A673 (cell line): ENCODE measurements around the gene GRIK3. TPM values are rescaled to one million over a fixed set of nuclear protein-coding genes. Genes with fewer than 3 reads are reported as not detected.

Source experiments
- BruUV-seq: library from RNA; stranded (reverse); fragments of 400-500 nt; replicated peaks from 2 replicates; lab custom pipeline; 2021; lab: Mats Ljungman, UMichigan
- CTCF ChIA-PET: fragments of 300-600 bp; sonication (Branson Sonifier 250); formaldehyde crosslinking; loops from one replicate; lab custom pipeline; 2022; ENCODE audit warnings: antibody characterized with exemption; lab: Charles Lee
- POLR2A ChIA-PET: fragments of 300-600 bp; sonication (Branson Sonifier 250); formaldehyde crosslinking; loops from one replicate; lab custom pipeline; 2022; ENCODE audit warnings: antibody characterized with exemption; ENCODE audit not compliant: low non-redundant PET; lab: Charles Lee
- DNase-seq: peaks from one replicate; pipeline ENCODE4 v3.0.0-alpha.2; 2015; ENCODE audit warnings: low spot score
- H3K27ac ChIP-seq: fragments of 200-600 bp; sonication (generic); 2 replicates; pipeline ENCODE4 v1.5.1; 2016; ENCODE audit warnings: mixed run types, low read depth, mild to moderate bottlenecking, mixed read lengths, antibody characterized with exemption, low read length; ENCODE audit not compliant: poor library complexity, severe bottlenecking
- H3K27me3 ChIP-seq: fragments of 200-600 bp; sonication (generic); replicated peaks from 2 replicates; pipeline ENCODE4 v1.6.1; 2017; ENCODE audit warnings: mixed run types, low read depth, mild to moderate bottlenecking, mixed read lengths, antibody characterized with exemption, low read length; ENCODE audit not compliant: insufficient read depth, poor library complexity
- H3K36me3 ChIP-seq: fragments of 200-600 bp; sonication (generic); 2 replicates; pipeline ENCODE4 v1.6.1; 2016; ENCODE audit warnings: mixed run types, mild to moderate bottlenecking, mixed read lengths, antibody characterized with exemption, low read length; ENCODE audit not compliant: insufficient read depth, poor library complexity, severe bottlenecking
- H3K4me1 ChIP-seq: fragments of 200-600 bp; sonication (generic); 2 replicates; pipeline ENCODE4 v1.6.1; 2017; ENCODE audit warnings: mixed run types, mild to moderate bottlenecking, mixed read lengths, antibody characterized with exemption, low read length; ENCODE audit not compliant: insufficient read depth, poor library complexity, severe bottlenecking
- H3K4me3 ChIP-seq: fragments of 200-600 bp; sonication (generic); 2 replicates; pipeline ENCODE4 v1.5.1; 2016; ENCODE audit warnings: low read depth, mixed run types, mild to moderate bottlenecking, mixed read lengths, low read length; ENCODE audit not compliant: poor library complexity, severe bottlenecking
- H3K9me3 ChIP-seq: fragments of 200-600 bp; sonication (generic); 2 replicates; pipeline ENCODE4 v1.6.1; 2016; ENCODE audit warnings: mixed run types, low read depth, mild to moderate bottlenecking, mixed read lengths, antibody characterized with exemption, low read length; ENCODE audit not compliant: poor library complexity, severe bottlenecking
- EZH2 ChIP-seq: fragments of 200-600 bp; sonication (generic); IDR thresholded peaks from 2 replicates; pipeline ENCODE4 v1.6.1; 2017; ENCODE audit warnings: borderline replicate concordance, low read depth, mild to moderate bottlenecking, mixed read lengths, antibody characterized with exemption, low read length; ENCODE audit not compliant: poor library complexity, severe bottlenecking
- intact Hi-C: fragments of 100-400 bp; cut with micrococcal nuclease; formaldehyde crosslinking; loops from one replicate; pipeline ENCODE4 v1.10.0; 2022; ENCODE audit not compliant: unreplicated experiment
- total RNA-seq: library from RNA; stranded (reverse); gene quantifications from 2 replicates; pipeline ENCODE4 v1.2.3, GENCODE V29; 2021
- TF ChIP-seq, protein P1 (sequence below): fragments of 300-800, 200-600 bp; sonication (generic); conservative IDR thresholded peaks from 2 replicates; pipeline ENCODE4 v1.5.1; 2017; ENCODE audit warnings: low read depth, mild to moderate bottlenecking, antibody characterized with exemption, low read length, moderate library complexity, mixed read lengths

GRIK3 gene
- total RNA-seq, 1 experiment from 2014 or later: 0.17 TPM

DNA sequence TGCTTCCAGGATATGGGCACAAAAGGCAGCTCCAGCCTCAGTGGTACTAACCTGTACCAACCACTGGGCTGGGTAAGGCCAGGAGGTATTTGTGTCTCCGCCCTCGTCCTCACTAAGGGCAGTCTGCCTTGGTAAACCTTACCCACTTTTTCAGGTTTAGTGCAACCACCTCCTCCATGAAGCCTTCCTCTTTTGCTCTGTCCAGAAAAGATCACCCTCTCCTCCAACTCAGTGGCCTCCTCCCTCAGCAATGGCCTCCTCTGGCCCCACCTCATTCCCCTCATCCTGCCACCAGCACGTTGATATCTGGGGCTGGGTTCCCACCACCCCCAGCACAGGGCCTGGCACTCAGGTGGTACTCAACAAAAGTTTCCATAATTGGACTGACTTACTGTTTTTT is 161.5 kb downstream of the GRIK3 start:
- Histone ChIP-seq H3K4me3 (no peak overlapping the region), H3K27ac (no peak overlapping the region), H3K27me3 (no peaks in the 10 kb centered on the region), H3K4me1 (no peaks in the 10 kb centered on the region), H3K36me3 (no peaks in the 10 kb centered on the region), H3K9me3 (no peaks in the 10 kb centered on the region)
- intact Hi-C loops: no loop called here
- ChIA-PET CTCF (no interaction called here), POLR2A (no interaction called here)
- TF ChIP-seq, protein P1, sequence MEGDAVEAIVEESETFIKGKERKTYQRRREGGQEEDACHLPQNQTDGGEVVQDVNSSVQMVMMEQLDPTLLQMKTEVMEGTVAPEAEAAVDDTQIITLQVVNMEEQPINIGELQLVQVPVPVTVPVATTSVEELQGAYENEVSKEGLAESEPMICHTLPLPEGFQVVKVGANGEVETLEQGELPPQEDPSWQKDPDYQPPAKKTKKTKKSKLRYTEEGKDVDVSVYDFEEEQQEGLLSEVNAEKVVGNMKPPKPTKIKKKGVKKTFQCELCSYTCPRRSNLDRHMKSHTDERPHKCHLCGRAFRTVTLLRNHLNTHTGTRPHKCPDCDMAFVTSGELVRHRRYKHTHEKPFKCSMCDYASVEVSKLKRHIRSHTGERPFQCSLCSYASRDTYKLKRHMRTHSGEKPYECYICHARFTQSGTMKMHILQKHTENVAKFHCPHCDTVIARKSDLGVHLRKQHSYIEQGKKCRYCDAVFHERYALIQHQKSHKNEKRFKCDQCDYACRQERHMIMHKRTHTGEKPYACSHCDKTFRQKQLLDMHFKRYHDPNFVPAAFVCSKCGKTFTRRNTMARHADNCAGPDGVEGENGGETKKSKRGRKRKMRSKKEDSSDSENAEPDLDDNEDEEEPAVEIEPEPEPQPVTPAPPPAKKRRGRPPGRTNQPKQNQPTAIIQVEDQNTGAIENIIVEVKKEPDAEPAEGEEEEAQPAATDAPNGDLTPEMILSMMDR: no peak
- no peak for TF ChIP-seq EZH2
- BruUV-seq: no TSS peak
- DNase-seq: no peak

DNA sequence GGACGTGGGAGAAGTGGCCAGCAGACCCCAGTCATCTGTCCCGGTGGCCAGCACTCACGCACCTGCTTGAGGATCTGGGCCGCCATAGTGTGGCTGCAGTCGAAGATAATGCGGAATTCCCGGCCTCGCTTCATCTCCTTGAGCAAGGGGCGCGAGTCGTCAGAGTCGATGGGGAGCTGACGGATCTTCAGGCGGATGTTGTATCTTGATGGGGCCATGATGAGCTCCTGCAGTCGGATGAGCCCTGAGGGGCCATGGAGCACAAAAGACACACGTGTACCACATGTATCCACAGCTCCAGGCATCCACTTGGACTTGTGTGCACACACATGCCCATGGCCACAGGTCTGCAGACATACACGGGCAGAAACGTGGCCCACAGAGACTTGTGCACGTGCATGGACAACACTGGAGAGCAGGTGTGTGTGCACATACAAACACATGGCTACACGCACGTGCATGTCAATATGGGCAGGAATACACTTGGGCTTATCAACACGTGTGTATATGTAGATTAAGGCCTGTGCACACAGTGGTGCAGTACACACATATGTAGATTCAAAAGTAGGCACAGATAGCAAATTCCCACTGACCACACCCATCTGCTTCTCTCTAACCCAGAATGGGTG is 162.1 kb downstream of the GRIK3 start:
- no peak overlapping the region for H3K27ac ChIP-seq
- no peaks in the 10 kb centered on the region for H3K36me3 ChIP-seq
- no peak for DNase-seq
- no peaks in the 10 kb centered on the region for H3K4me1 ChIP-seq
- no peaks in the 10 kb centered on the region for H3K9me3 ChIP-seq
- intact Hi-C loops: no loop called here
- no peak overlapping the region for H3K4me3 ChIP-seq
- BruUV-seq: no TSS peak
- no peaks in the 10 kb centered on the region for H3K27me3 ChIP-seq
- ChIA-PET CTCF (no interaction called here), POLR2A (no interaction called here)
- TF ChIP-seq, protein P1: no peak
- no peak for TF ChIP-seq EZH2

DNA sequence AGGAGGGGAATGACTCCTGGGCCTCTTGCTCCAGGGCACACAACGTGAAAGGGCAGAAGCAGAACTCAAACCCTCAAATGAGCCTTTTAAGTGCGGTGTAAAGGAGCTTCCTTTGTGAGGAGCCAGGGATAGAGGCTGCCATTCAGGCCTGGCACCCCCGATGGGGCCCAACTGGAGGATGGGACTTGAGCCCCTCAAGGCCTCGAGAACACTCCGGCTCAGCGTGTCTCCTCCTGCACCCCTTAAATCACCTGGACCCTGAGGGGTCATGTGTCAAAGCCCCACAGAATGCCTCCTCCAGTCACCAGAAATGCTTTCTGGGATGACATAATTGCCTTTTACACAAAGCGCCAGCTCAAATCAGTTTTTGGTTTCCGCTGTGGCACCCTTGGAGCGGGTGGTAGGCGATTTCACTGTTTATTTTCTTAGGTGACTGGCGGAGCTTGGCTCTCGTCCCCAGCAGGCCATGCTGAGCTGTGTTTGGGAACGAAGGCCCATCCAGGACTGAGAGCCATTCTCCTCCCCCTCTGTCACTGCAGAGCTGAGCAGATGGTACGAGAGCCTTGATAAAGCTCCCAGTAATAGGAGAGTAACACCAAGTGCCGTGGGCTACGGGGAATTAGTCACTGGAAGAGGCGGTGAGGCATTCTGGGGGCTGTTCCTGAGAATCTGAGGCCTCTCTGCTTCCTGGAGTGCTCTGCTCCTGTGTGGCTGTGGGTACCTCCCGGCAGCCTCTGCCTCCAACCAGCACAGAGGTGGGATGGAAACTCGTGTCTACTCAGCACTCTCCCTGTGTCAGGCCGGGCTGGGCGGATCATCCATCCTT is 163.0 kb downstream of the GRIK3 start:
- Histone ChIP-seq H3K27me3 (no peaks in the 10 kb centered on the region), H3K9me3 (no peaks in the 10 kb centered on the region), H3K36me3 (no peaks in the 10 kb centered on the region), H3K4me3 (no peak overlapping the region), H3K4me1 (no peaks in the 10 kb centered on the region), H3K27ac (no peak overlapping the region)
- CTCF ChIA-PET: no interaction called here
- no peak for DNase-seq
- intact Hi-C loops: no loop called here
- POLR2A ChIA-PET: no interaction called here
- BruUV-seq: no TSS peak
- TF ChIP-seq, protein P1: no peak
- no peak for TF ChIP-seq EZH2
